ENCODE results near the gene EPB41. TPM values are rescaled to one million over a fixed set of nuclear protein-coding genes. Genes with fewer than 3 reads are reported as not detected.

The EPB41 gene
- total and polyA plus RNA-seq, 12 donors = 4.1 to 36.8 (median 23.0) TPM

GRCh38 chr1:29052941-29053340, 138.6 kb downstream of the EPB41 start:
- no peaks in the 10 kb centered on the region for H3K27me3 ChIP-seq
- H3K9me3 ChIP-seq = no peaks in the 10 kb centered on the region
- peaks cover 0 to 33% (median 0%) of the 10 kb centered on the region in 9 donors for H3K36me3 ChIP-seq
- DNase-seq (no peak), ATAC-seq (no peak)
- intact Hi-C loops (cut with DNase I) = no loop called here
- H3K27ac ChIP-seq = no peak overlapping the region
- WGBS, 2 donors = 89 to 95% methylated on average over 7 of the region's 7 CpGs
- H3K4me1 ChIP-seq = no peaks in the 10 kb centered on the region
- no peak overlapping the region for H3K4me3 ChIP-seq
- TF ChIP-seq CTCF (IDR thresholded peaks at IDR 0.05) = no peak

GRCh38 chr1:29055160-29055559, 140.8 kb downstream of the EPB41 start:
- no peaks in the 10 kb centered on the region for H3K9me3 ChIP-seq
- no peak overlapping the region for H3K4me3 ChIP-seq
- H3K4me1 ChIP-seq = no peaks in the 10 kb centered on the region
- no peak for TF ChIP-seq CTCF (IDR thresholded peaks at IDR 0.05)
- no peak for ATAC-seq
- DNase-seq = no peak
- peaks cover 0 to 43% (median 4%) of the 10 kb centered on the region in 9 donors for H3K36me3 ChIP-seq
- WGBS, 2 donors = 85 to 90% methylated on average over 1 of the region's 1 CpG
- no peak overlapping the region for H3K27ac ChIP-seq
- no peaks in the 10 kb centered on the region for H3K27me3 ChIP-seq
- intact Hi-C loops (cut with DNase I) = no loop called here

- Histone ChIP-seq H3K36me3 (peaks cover 0 to 48% (median 4%) of the 10 kb centered on the region in 9 donors), H3K27ac (no peak overlapping the region), H3K9me3 (no peaks in the 10 kb centered on the region), H3K4me1 (no peaks in the 10 kb centered on the region), H3K4me3 (no peak overlapping the region), H3K27me3 (no peaks in the 10 kb centered on the region)
- DNase-seq = no peak
- no peak for TF ChIP-seq CTCF (IDR thresholded peaks at IDR 0.05)
- ATAC-seq = no peak
- intact Hi-C loops (cut with DNase I) = no loop called here
- WGBS, 2 donors = 95 to 98% methylated on average over 4 of the region's 4 CpGs
Measured at GRCh38 chr1:29056256-29056655, 141.9 kb downstream of the EPB41 start.

- Histone ChIP-seq H3K4me3 (no peak overlapping the region), H3K4me1 (peaks cover 0 to under 1% (median 0%) of the 10 kb centered on the region in 9 donors), H3K27me3 (no peaks in the 10 kb centered on the region), H3K9me3 (no peaks in the 10 kb centered on the region), H3K27ac (no peak overlapping the region), H3K36me3 (peaks cover 0 to 48% (median 4%) of the 10 kb centered on the region in 9 donors)
- ATAC-seq (peak in 1 of 8 donors; percentile 54), DNase-seq (no peak)
- no peak for TF ChIP-seq CTCF (IDR thresholded peaks at IDR 0.05)
- intact Hi-C loops (cut with DNase I) = no loop called here
Measured at GRCh38 chr1:29057700-29058099, 143.3 kb downstream of the EPB41 start.
